GM12873 (cell line): ENCODE measurements around the gene USP32.

Experiments
- CTCF ChIP-seq: IDR thresholded peaks from 2 replicates; pipeline ENCODE4 v1.5.1; 2012; ENCODE audit warnings: low read depth, mild to moderate bottlenecking, moderate library complexity, low read length, control low read depth; ENCODE audit not compliant: insufficient read depth; ENCODE audit errors: missing control alignments

Gene USP32

GRCh38 chr17:60256174-60256573 lies 135.8 kb downstream of the USP32 start:
- no peak for TF ChIP-seq CTCF

DNA sequence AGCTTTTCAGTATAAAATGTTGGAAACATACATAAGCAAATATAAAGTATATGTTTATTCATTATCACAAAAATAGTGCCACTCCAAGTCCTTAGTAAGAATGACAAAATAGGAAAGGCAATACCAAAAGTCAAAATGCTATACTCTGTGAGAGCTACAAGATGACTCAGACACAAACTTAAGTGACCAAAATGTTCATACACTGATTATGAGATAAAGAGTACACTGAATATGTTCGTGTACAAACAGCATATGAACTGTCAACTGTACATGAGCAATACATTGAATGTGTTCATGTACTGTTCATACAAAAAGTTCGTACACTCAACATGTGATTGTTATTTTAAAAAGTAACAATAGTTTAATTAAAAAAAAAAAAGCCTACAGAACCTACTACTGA lies 138.9 kb downstream of the USP32 start:
- no peak for TF ChIP-seq CTCF

DNA sequence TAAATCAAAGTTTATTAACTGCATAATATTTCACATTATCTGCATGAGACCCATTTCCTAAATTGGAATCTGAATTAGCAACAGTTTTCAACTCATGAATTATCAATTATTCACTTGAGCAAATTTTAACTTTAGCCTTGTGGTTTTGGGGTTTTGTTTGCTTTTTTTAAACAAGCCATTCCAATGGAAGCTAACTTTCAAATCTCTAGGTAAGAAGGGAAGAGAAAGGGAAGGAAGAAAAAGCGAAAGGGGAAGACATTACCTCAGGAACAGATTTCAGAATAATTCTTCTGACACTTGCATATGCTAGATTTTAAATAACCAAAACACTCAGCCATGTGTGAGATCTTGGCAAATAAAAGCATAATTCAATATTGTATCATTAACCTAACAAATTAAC lies 139.5 kb downstream of the USP32 start:
- TF ChIP-seq CTCF, result no peak

DNA sequence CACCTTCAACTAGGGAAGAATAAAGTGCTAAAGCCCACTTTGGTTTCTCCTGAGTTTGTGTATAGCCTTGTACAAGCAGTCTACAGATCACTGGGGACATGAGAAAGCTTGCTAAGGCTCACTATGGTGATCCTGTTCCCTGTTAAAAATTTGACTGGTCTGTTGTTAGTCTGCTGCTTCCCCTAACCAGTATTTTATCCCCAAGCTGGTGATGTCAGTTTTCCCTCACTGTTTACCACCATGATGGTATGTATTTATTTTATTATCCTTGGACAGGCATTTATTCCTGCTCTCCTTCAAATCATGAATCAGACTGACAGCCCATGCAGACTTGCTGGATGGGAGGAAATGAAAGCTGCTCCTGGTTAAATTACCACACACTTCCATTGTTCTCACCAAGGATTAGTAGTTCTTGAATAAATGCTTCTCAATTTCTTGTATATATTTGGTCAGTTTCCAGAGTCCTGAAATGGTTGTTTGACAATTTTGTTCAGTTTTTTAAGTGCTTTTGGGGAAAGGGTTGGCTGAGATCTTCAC lies 142.6 kb downstream of the USP32 start:
- no peak for TF ChIP-seq CTCF

DNA sequence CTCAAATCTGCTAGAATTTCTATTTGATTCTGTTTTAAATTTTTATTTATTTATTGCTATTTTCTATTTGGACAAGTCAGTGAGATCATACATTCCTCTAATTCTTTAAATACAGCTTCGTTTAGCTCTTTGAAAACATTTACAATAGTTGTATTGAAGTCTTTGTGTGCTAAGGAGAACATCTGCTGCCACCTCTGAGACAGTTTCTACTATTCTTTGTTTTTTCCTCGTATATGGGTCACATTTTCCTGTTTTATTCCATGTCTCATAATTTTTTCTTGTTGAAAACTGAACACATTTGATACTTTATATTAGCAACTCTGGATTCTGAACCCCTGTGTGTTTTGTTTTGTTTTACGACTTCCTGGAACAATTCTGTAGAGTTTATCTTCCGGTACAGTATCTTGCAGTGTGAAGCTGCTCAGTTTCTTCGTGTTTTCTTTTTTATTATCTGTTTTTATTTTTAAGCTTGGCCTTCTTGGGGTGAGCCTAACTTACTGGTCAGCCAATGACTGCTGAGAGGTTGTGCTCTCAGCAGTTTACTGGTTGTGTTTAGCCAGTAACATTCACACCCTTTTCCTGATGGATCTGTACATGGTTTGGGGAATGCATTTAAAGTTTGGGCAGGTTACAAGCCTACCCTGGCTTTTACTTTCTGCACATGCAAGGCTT lies 143.2 kb downstream of the USP32 start:
- TF ChIP-seq CTCF, result no peak

DNA sequence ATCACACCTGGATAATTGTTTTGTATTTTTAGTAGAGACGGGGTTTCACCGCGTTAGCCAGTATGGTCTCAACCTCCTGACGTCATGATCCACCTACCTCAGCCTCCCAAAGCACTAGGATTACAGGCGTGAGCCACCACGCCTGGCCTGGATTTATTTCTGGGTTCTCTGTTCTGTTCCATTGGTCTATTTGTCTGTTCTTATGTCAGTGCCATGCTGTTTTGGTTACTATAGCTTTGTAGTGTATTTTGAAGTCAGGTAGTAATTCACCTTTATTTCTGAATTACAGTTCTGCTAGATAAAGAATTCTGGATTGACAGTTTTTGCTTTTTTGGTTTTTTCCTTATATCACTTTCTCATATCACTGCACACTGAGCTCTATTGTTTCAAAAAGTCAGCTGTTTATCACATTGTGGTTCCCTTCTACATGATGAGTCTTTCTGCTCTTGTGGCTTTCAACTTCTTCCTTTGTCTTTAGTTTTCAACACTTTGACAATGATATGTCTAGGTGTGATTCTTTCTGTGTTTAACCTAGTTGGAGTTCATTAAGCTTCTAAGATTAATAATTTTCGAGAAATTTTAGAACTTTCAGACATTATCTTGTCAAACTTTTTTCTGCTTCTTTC lies 144.0 kb downstream of the USP32 start:
- no peak for TF ChIP-seq CTCF

- no peak for TF ChIP-seq CTCF
Observed at GRCh38 chr17:60244656-60245055, 147.3 kb downstream of the USP32 start.
